Tibial artery (tissue), 4 donors: ENCODE results near the gene C6orf141.
A peak's percentile ranks its signal among the peaks of the same experiment; 100 is the strongest.

ENCODE experiments used
- DNase-seq, 2 donors: peaks; one replicate each; pipeline ENCODE4 v3.0.0-alpha.2; 2019
- H3K27ac ChIP-seq, 2 donors: fragments of 200-600 bp; sonication (generic) in 1 of 2; 1 replicate in 1 of 2; 2 replicates in 1 of 2; pipeline ENCODE4 v1.5.1; 2018 to 2019; ENCODE audit warnings: mild to moderate bottlenecking in 1 of 2
- H3K27me3 ChIP-seq, 2 donors: fragments of 200-600 bp; sonication (generic) in 1 of 2; one replicate each; pipeline versions ENCODE4 v1.5.1 to v1.6.0; 2016 to 2019
- H3K36me3 ChIP-seq, 3 donors: fragments of 200-600 bp; sonication (generic) in 2 of 3; one replicate each; pipeline ENCODE4 v1.5.1; 2016 to 2019; ENCODE audit warnings: mild to moderate bottlenecking in 2 of 3
- H3K4me1 ChIP-seq, 4 donors: fragments of 200-600 bp; sonication (generic) in 2 of 4; 1 replicate in 3 of 4; 2 replicates in 1 of 4; pipeline ENCODE4 v1.5.1; 2016 to 2019
- H3K4me3 ChIP-seq, 2 donors: fragments of 200-600 bp; sonication (generic) in 1 of 2; 1 replicate in 1 of 2; 2 replicates in 1 of 2; pipeline ENCODE4 v1.5.1; 2018 to 2019; ENCODE audit warnings: mild to moderate bottlenecking in 2 of 2
- H3K9me3 ChIP-seq, 3 donors: fragments of 200-600 bp; sonication (generic) in 1 of 3; one replicate each; pipeline ENCODE4 v1.5.1; 2016 to 2019
- intact Hi-C: fragments of 100-400 bp; cut with DNase I; formaldehyde crosslinking; loops from one replicate; pipeline ENCODE4 v1.15.0; 2023; ENCODE audit warnings: low total_unique reads
- TF ChIP-seq, protein P1 (sequence below), 2 experiments: fragments of 200-600 bp in 1 of 2; fragments of 450-650 bp in 1 of 2; IDR thresholded peaks; one replicate each; pipeline ENCODE4 v1.5.1; 2017 to 2019; ENCODE audit warnings: antibody characterized with exemption in 2 of 2, mild to moderate bottlenecking in 1 of 2, moderate library complexity in 1 of 2

Gene C6orf141

GRCh38 chr6:49548613-49549304 lies 1.7 kb upstream of the C6orf141 start:
- TF ChIP-seq, protein P1, sequence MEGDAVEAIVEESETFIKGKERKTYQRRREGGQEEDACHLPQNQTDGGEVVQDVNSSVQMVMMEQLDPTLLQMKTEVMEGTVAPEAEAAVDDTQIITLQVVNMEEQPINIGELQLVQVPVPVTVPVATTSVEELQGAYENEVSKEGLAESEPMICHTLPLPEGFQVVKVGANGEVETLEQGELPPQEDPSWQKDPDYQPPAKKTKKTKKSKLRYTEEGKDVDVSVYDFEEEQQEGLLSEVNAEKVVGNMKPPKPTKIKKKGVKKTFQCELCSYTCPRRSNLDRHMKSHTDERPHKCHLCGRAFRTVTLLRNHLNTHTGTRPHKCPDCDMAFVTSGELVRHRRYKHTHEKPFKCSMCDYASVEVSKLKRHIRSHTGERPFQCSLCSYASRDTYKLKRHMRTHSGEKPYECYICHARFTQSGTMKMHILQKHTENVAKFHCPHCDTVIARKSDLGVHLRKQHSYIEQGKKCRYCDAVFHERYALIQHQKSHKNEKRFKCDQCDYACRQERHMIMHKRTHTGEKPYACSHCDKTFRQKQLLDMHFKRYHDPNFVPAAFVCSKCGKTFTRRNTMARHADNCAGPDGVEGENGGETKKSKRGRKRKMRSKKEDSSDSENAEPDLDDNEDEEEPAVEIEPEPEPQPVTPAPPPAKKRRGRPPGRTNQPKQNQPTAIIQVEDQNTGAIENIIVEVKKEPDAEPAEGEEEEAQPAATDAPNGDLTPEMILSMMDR (IDR thresholded peaks at IDR 0.05) = no peak
- intact Hi-C loops = no loop called here
- no peaks in the 10 kb centered on the region for H3K9me3 ChIP-seq
- peaks cover 0 to 29% of the 10 kb centered on the region in 2 donors for H3K27me3 ChIP-seq
- no peaks in the 10 kb centered on the region for H3K36me3 ChIP-seq
- no peak overlapping the region for H3K4me3 ChIP-seq
- H3K27ac ChIP-seq = no peak overlapping the region
- DNase-seq = no peak
- H3K4me1 ChIP-seq = peaks cover 0 to 23% (median 15%) of the 10 kb centered on the region in 4 donors

- H3K36me3 ChIP-seq = no peaks in the 10 kb centered on the region
- TF ChIP-seq, protein P1 (IDR thresholded peaks at IDR 0.05) = no peak
- DNase-seq = no peak
- H3K4me1 ChIP-seq = peaks cover 0 to 23% (median 15%) of the 10 kb centered on the region in 4 donors
- H3K27me3 ChIP-seq = peaks cover 0 to 29% of the 10 kb centered on the region in 2 donors
- peak overlapping the region; percentile 33 to 49 for H3K4me3 ChIP-seq
- no peak overlapping the region for H3K27ac ChIP-seq
- H3K9me3 ChIP-seq = no peaks in the 10 kb centered on the region
- intact Hi-C loops = no loop called here
These were observed 577 bp upstream of the C6orf141 start for GRCh38 chr6:49549691-49550491.

DNA sequence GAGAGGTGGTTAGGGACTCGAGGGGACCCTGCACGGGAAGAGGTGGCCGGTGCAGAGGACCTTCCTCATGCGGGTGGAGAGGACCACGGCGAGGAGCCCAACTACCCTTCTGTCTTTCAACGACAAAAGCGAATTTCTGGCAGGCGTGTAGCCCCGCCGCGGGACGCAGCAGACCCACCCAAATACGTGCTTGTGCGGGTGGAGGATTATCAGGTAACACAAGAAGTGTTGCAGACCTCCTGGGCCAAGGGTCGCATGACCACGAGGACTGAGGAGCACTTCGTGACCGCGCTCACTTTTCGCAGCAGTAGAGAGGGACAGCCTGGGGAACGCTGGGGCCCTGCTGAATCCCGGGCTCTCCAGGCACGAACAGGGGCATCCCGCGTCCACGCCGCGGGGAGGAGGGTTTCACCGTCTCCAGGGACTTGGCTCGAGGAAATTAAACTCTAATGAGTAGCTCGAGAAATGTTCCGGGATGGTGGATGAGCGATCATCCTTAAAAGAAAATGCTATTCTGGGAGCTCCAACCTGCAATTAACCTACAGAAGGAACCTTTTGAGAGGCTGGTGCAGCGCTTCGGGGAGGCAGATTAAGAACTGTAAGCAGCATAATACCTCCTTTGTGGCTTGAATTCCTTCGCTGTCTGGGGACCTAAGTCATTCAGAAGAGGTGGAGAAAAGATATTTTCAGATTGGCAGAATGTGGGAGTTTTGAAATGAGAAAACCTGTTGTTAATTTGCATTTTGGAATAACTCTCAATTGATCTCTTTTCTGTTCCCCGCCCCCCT lies 804 bp downstream of the C6orf141 start:
- H3K9me3 ChIP-seq = no peaks in the 10 kb centered on the region
- no peaks in the 10 kb centered on the region for H3K36me3 ChIP-seq
- peaks cover 0 to 29% of the 10 kb centered on the region in 2 donors for H3K27me3 ChIP-seq
- TF ChIP-seq, protein P1 (IDR thresholded peaks at IDR 0.05) = no peak
- peak overlapping the region; percentile 33 to 49 for H3K4me3 ChIP-seq
- peak in 1 of 2 donors; percentile 65 for DNase-seq
- no peak overlapping the region for H3K27ac ChIP-seq
- intact Hi-C loops = no loop called here
- peaks cover 0 to 23% (median 15%) of the 10 kb centered on the region in 4 donors for H3K4me1 ChIP-seq

DNA sequence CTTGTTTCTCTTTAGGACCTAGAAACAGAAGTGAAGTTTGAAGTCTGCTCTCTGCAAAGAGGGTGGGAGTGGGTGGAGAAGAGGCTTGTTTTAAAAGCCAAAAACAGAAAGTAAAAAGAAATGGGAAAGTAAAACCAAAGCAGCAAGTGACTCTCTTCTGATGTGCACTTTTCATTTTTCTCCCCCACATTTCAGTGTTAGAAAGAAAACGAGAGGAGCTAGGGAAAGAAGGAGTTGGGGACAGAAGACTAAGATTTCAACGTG lies 1.3 kb downstream of the C6orf141 start:
- intact Hi-C loops = no loop called here
- TF ChIP-seq, protein P1 (IDR thresholded peaks at IDR 0.05) = no peak
- H3K4me3 ChIP-seq = peak overlapping the region; percentile 33 to 49
- peaks cover 0 to 23% (median 15%) of the 10 kb centered on the region in 4 donors for H3K4me1 ChIP-seq
- DNase-seq = no peak
- no peak overlapping the region for H3K27ac ChIP-seq
- H3K27me3 ChIP-seq = peaks cover 0 to 29% of the 10 kb centered on the region in 2 donors
- H3K9me3 ChIP-seq = no peaks in the 10 kb centered on the region
- H3K36me3 ChIP-seq = no peaks in the 10 kb centered on the region

GRCh38 chr6:49552596-49552995 lies 2.1 kb downstream of the C6orf141 start:
- TF ChIP-seq, protein P1 (IDR thresholded peaks at IDR 0.05) = no peak
- H3K27ac ChIP-seq = no peak overlapping the region
- H3K4me1 ChIP-seq = peaks cover 0 to 23% (median 15%) of the 10 kb centered on the region in 4 donors
- no peak overlapping the region for H3K4me3 ChIP-seq
- H3K27me3 ChIP-seq = peaks cover 0 to 29% of the 10 kb centered on the region in 2 donors
- intact Hi-C loops = no loop called here
- H3K36me3 ChIP-seq = no peaks in the 10 kb centered on the region
- DNase-seq = no peak
- H3K9me3 ChIP-seq = no peaks in the 10 kb centered on the region
